H9 (cell line): ENCODE measurements around the gene UMAD1. TPM values are rescaled to one million over a fixed set of nuclear protein-coding genes. Genes with fewer than 3 reads are reported as not detected.

ENCODE experiments used
- DNase-seq: peaks from one replicate; pipeline ENCODE4 v3.0.0-alpha.2; 2017
- H2AFZ ChIP-seq: one replicate; pipeline ENCODE4 v1.6.1; 2013; ENCODE audit warnings: mild to moderate bottlenecking, low read length, control low read depth, moderate library complexity
- H2AK5ac ChIP-seq: 2 replicates; pipeline ENCODE4 v1.6.1; 2013; ENCODE audit warnings: low read length, control low read depth, mixed read lengths; ENCODE audit not compliant: insufficient read length
- H2BK120ac ChIP-seq: one replicate; pipeline ENCODE4 v1.6.1; 2013; ENCODE audit warnings: low read depth, mild to moderate bottlenecking, low read length, control low read depth, inconsistent platforms; ENCODE audit not compliant: poor library complexity, severe bottlenecking
- H2BK12ac ChIP-seq: 2 replicates; pipeline ENCODE4 v1.6.1; 2013; ENCODE audit warnings: low read length, control low read depth, mixed read lengths, low read depth; ENCODE audit not compliant: insufficient read length
- H2BK15ac ChIP-seq: 2 replicates; pipeline ENCODE4 v1.6.1; 2013; ENCODE audit warnings: low read depth, low read length, control low read depth
- H2BK20ac ChIP-seq: one replicate; pipeline ENCODE4 v1.6.1; 2013; ENCODE audit warnings: low read depth, mild to moderate bottlenecking, low read length, control low read depth, inconsistent platforms; ENCODE audit not compliant: poor library complexity, severe bottlenecking
- H2BK5ac ChIP-seq: 2 replicates; pipeline ENCODE4 v1.6.1; 2013; ENCODE audit warnings: low read length, control low read depth, mixed read lengths; ENCODE audit not compliant: insufficient read length
- H3K14ac ChIP-seq: 2 replicates; pipeline ENCODE4 v1.6.1; 2013; ENCODE audit warnings: low read length, control low read depth; ENCODE audit not compliant: insufficient read depth
- H3K18ac ChIP-seq: 2 replicates; pipeline ENCODE4 v1.6.1; 2013; ENCODE audit warnings: low read depth, mild to moderate bottlenecking, mixed read lengths, low read length, control low read depth; ENCODE audit not compliant: insufficient read length
- H3K23ac ChIP-seq: 2 replicates; pipeline ENCODE4 v1.6.1; 2013; ENCODE audit warnings: low read length, control low read depth, mixed read lengths, low read depth; ENCODE audit not compliant: insufficient read length
- H3K23me2 ChIP-seq: 2 replicates; pipeline ENCODE4 v1.6.1; 2013; ENCODE audit warnings: low read depth, mild to moderate bottlenecking, mixed read lengths, low read length, control low read depth; ENCODE audit not compliant: insufficient read length, poor library complexity, severe bottlenecking
- H3K27ac ChIP-seq: 2 replicates; pipeline ENCODE4 v1.5.1; 2013; ENCODE audit warnings: low read length, control low read depth, mixed read lengths, low read depth; ENCODE audit not compliant: insufficient read length
- H3K27me3 ChIP-seq: 2 replicates; pipeline ENCODE4 v1.6.1; 2013; ENCODE audit warnings: low read length, control low read depth, inconsistent platforms; ENCODE audit not compliant: insufficient read depth
- H3K4ac ChIP-seq: 2 replicates; pipeline ENCODE4 v1.6.1; 2013; ENCODE audit warnings: low read depth, mild to moderate bottlenecking, control low read depth, inconsistent platforms, low read length, moderate library complexity
- H3K4me1 ChIP-seq: 2 replicates; pipeline ENCODE4 v1.6.1; 2013; ENCODE audit warnings: low read length, control low read depth, inconsistent platforms; ENCODE audit not compliant: insufficient read depth
- H3K4me2 ChIP-seq: 2 replicates; pipeline ENCODE4 v1.6.1; 2013; ENCODE audit warnings: low read length, control low read depth, mixed read lengths; ENCODE audit not compliant: insufficient read length, insufficient read depth
- H3K56ac ChIP-seq: 2 replicates; pipeline ENCODE4 v1.6.1; 2013; ENCODE audit warnings: low read depth, mild to moderate bottlenecking, mixed read lengths, low read length, control low read depth; ENCODE audit not compliant: insufficient read length
- H3K79me1 ChIP-seq: 2 replicates; pipeline ENCODE4 v1.6.1; 2013; ENCODE audit warnings: low read depth, mild to moderate bottlenecking, moderate library complexity, low read length, control low read depth, inconsistent platforms; ENCODE audit not compliant: insufficient read depth, poor library complexity, severe bottlenecking
- H3K79me2 ChIP-seq: 2 replicates; pipeline ENCODE4 v1.6.1; 2013; ENCODE audit warnings: low read length, control low read depth, inconsistent platforms; ENCODE audit not compliant: insufficient read depth
- H3K9ac ChIP-seq: 2 replicates; pipeline ENCODE4 v1.6.1; 2013; ENCODE audit warnings: low read length, control low read depth, mixed read lengths; ENCODE audit not compliant: insufficient read length; ENCODE audit errors: extremely low read depth
- H3K9me3 ChIP-seq: one replicate; pipeline ENCODE4 v1.6.1; 2013; ENCODE audit warnings: low read depth, low read length, inconsistent platforms; ENCODE audit not compliant: control insufficient read depth
- H3T11ph ChIP-seq: one replicate; pipeline ENCODE4 v1.6.1; 2013; ENCODE audit warnings: mild to moderate bottlenecking, low read length, control low read depth, inconsistent platforms
- H4K20me1 ChIP-seq: one replicate; pipeline ENCODE4 v1.6.1; 2013; ENCODE audit not compliant: control insufficient read depth, insufficient read length, insufficient read depth
- H4K5ac ChIP-seq: 2 replicates; pipeline ENCODE4 v1.6.1; 2013; ENCODE audit warnings: low read depth, mild to moderate bottlenecking, mixed read lengths, low read length, control low read depth; ENCODE audit not compliant: insufficient read length
- H4K8ac ChIP-seq: replicated peaks from 2 replicates; pipeline ENCODE4 v1.6.1; 2013; ENCODE audit warnings: low read length, control low read depth, mixed read lengths, low read depth; ENCODE audit not compliant: insufficient read length
- H4K91ac ChIP-seq: 2 replicates; pipeline ENCODE4 v1.6.1; 2013; ENCODE audit warnings: low read depth, mild to moderate bottlenecking, moderate library complexity, mixed read lengths, low read length, control low read depth; ENCODE audit not compliant: insufficient read length
- H3K27ac Mint-ChIP-seq, 3 experiments: 2 replicates in 2 of 3; 3 replicates in 1 of 3; pipeline ENCODE4 v1.8.0; 2020 to 2021; ENCODE audit warnings: mixed read lengths in 3 of 3, mild to moderate bottlenecking in 1 of 3, moderate library complexity in 1 of 3
- H3K27me3 Mint-ChIP-seq: 2 replicates; pipeline ENCODE4 v1.8.0; 2021; ENCODE audit warnings: low read depth, mild to moderate bottlenecking, moderate library complexity, mixed read lengths
- H3K36me3 Mint-ChIP-seq, 3 experiments: 2 replicates in 2 of 3; 3 replicates in 1 of 3; pipeline ENCODE4 v1.8.0; 2020 to 2021; ENCODE audit warnings: low read depth in 3 of 3, mixed read lengths in 3 of 3; ENCODE audit not compliant: insufficient read depth in 1 of 3
- H3K4me1 Mint-ChIP-seq, 2 experiments: 2 replicates each; pipeline ENCODE4 v1.8.0; 2020; ENCODE audit warnings: mixed read lengths in 2 of 2
- H3K4me3 Mint-ChIP-seq, 2 experiments: 2 replicates in 1 of 2; 3 replicates in 1 of 2; pipeline ENCODE4 v1.8.0; 2020 to 2021; ENCODE audit warnings: mild to moderate bottlenecking in 2 of 2, mixed read lengths in 2 of 2, moderate library complexity in 1 of 2
- H3K9me3 Mint-ChIP-seq, 2 experiments: 2 replicates in 1 of 2; 3 replicates in 1 of 2; pipeline ENCODE4 v1.8.0; 2020; ENCODE audit warnings: mild to moderate bottlenecking in 2 of 2, mixed read lengths in 2 of 2, moderate library complexity in 1 of 2
- WGBS: extraction: QIAGEN DNeasy Blood & Tissue Kit; methylation state at CpG from one replicate; pipeline ENCODE4 v1.1.7; 2013; ENCODE audit warnings: missing lambda C conversion rate, low lambda C conversion rate, mixed read lengths; ENCODE audit not compliant: insufficient read length; ENCODE audit errors: extremely low coverage; 5-methylcytosine and 5-hydroxymethylcytosine counted together
- total RNA-seq: library from RNA; stranded (reverse); gene quantifications from 2 replicates; pipeline ENCODE4 v1.2.1, GENCODE V29; 2021
- TF ChIP-seq, protein P1 (sequence below): fragments of 200-600 bp; sonication (generic); conservative IDR thresholded peaks from 3 replicates; pipeline ENCODE4 v1.8.0; 2021; ENCODE audit warnings: antibody characterized with exemption, mild to moderate bottlenecking

The UMAD1 gene
- total RNA-seq, 1 experiment from 2014 or later, result 8.9 TPM

GRCh38 chr7:7664291-7664690 lies 23.7 kb downstream of the UMAD1 start:
- Mint-ChIP-seq H3K9me3 (peaks cover 4 to 5% of the 10 kb centered on the region in 2 experiments), H3K4me3 (no peak overlapping the region), H3K4me1 (peaks cover 17 to 19% of the 10 kb centered on the region in 2 experiments; a peak in 3 of 4 replicates), H3K27ac (peak overlapping the region in 2 of 3 experiments; percentile 0 to 9; a peak in 2 of 7 replicates), H3K27me3 (no peaks in the 10 kb centered on the region), H3K36me3 (peaks cover 4 to 9% (median 5%) of the 10 kb centered on the region in 3 experiments)
- Histone ChIP-seq H2BK12ac (no peak overlapping the region), H2BK5ac (no peak overlapping the region), H3K23ac (no peak overlapping the region), H3K4ac (no peak overlapping the region), H3K56ac (no peak overlapping the region), H3T11ph (no peak overlapping the region), H3K27ac (no peak overlapping the region), H3K14ac (no peak overlapping the region), H3K4me2 (no peak overlapping the region), H4K5ac (no peak overlapping the region), H2AK5ac (no peak overlapping the region), H2BK20ac (no peak overlapping the region), H2BK120ac (no peak overlapping the region), H3K9me3 (no peaks in the 10 kb centered on the region), H3K79me2 (no peaks in the 10 kb centered on the region; the same call in 1 of the 2 replicates), H4K8ac (no peak overlapping the region), H4K91ac (no peak overlapping the region), H3K27me3 (no peaks in the 10 kb centered on the region), H3K23me2 (no peaks in the 10 kb centered on the region), H3K4me1 (no peaks in the 10 kb centered on the region), H2AFZ (no peak overlapping the region), H3K18ac (no peak overlapping the region), H3K9ac (no peak overlapping the region), H4K20me1 (no peaks in the 10 kb centered on the region), H2BK15ac (no peak overlapping the region), H3K79me1 (no peaks in the 10 kb centered on the region)
- TF ChIP-seq, protein P1, sequence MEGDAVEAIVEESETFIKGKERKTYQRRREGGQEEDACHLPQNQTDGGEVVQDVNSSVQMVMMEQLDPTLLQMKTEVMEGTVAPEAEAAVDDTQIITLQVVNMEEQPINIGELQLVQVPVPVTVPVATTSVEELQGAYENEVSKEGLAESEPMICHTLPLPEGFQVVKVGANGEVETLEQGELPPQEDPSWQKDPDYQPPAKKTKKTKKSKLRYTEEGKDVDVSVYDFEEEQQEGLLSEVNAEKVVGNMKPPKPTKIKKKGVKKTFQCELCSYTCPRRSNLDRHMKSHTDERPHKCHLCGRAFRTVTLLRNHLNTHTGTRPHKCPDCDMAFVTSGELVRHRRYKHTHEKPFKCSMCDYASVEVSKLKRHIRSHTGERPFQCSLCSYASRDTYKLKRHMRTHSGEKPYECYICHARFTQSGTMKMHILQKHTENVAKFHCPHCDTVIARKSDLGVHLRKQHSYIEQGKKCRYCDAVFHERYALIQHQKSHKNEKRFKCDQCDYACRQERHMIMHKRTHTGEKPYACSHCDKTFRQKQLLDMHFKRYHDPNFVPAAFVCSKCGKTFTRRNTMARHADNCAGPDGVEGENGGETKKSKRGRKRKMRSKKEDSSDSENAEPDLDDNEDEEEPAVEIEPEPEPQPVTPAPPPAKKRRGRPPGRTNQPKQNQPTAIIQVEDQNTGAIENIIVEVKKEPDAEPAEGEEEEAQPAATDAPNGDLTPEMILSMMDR, result no peak
- DNase-seq, result no peak
- no CpG with 5 or more reads among the region's 3 CpGs for whole genome bisulfite sequencing
